Brain microvascular endothelial cell (primary cell): ENCODE results near the gene ABHD2.

Experiments
- DNase-seq: peaks from one replicate; pipeline ENCODE4 v3.0.0-alpha.2; 2020
- H3K27ac ChIP-seq: fragments of 250-450 bp; sonication (Bioruptor Pico); 2 replicates; pipeline ENCODE4 v1.5.1; 2020; ENCODE audit warnings: mild to moderate bottlenecking, moderate library complexity
- H3K27me3 ChIP-seq: fragments of 250-450 bp; sonication (Bioruptor Pico); replicated peaks from 2 replicates; pipeline ENCODE4 v1.5.1; 2020; ENCODE audit warnings: mild to moderate bottlenecking
- H3K36me3 ChIP-seq: fragments of 250-450 bp; sonication (Bioruptor Pico); replicated peaks from 2 replicates; pipeline ENCODE4 v1.5.1; 2020; ENCODE audit warnings: mild to moderate bottlenecking
- H3K4me3 ChIP-seq: 2 replicates; pipeline ENCODE4 v1.5.1; 2011; ENCODE audit warnings: low read depth, mild to moderate bottlenecking, control low read depth, low read length, moderate library complexity
- in situ Hi-C: cut with HindIII; loops from 2 replicates; pipeline ENCODE4 v1.10.0; 2017; ENCODE audit warnings: low sequenced_read_pairs, low pct_ligation_motif_present
- TF ChIP-seq, protein P1 (sequence below): IDR thresholded peaks from 2 replicates; pipeline ENCODE4 v1.5.1; 2011; ENCODE audit warnings: low read depth, mild to moderate bottlenecking, moderate library complexity, low read length, control low read depth, inconsistent platforms; ENCODE audit errors: missing control alignments

ABHD2 gene

DNA sequence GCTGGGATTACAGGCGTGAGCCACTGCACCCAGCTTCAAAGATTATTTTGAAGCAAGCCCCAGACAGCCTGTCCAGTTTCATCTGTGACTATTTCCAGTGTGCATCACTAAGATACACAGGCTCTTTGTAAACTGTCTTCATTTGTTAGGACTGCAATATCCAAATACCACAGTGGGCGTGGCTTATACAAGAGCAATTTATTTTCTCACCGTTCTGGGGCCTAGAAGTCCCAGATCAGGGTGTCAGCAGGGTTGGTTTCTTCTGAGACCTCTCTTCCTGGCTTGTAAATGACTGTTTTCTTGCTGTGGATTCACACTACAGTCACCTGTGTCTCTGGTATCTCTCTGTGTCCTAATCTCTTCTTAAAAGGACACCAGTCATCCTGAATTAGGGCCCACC is 73.4 kb downstream of the ABHD2 start:
- H3K27ac ChIP-seq: no peak overlapping the region
- no peaks in the 10 kb centered on the region for H3K27me3 ChIP-seq
- H3K4me3 ChIP-seq: no peak overlapping the region
- no peak for DNase-seq
- in situ Hi-C loops: loop anchor here (10.0 kb wide), 1 partner anchor 107 kb away; no protein-coding TSS in a partner anchor
- TF ChIP-seq, protein P1, sequence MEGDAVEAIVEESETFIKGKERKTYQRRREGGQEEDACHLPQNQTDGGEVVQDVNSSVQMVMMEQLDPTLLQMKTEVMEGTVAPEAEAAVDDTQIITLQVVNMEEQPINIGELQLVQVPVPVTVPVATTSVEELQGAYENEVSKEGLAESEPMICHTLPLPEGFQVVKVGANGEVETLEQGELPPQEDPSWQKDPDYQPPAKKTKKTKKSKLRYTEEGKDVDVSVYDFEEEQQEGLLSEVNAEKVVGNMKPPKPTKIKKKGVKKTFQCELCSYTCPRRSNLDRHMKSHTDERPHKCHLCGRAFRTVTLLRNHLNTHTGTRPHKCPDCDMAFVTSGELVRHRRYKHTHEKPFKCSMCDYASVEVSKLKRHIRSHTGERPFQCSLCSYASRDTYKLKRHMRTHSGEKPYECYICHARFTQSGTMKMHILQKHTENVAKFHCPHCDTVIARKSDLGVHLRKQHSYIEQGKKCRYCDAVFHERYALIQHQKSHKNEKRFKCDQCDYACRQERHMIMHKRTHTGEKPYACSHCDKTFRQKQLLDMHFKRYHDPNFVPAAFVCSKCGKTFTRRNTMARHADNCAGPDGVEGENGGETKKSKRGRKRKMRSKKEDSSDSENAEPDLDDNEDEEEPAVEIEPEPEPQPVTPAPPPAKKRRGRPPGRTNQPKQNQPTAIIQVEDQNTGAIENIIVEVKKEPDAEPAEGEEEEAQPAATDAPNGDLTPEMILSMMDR: no peak
- peaks cover 8% of the 10 kb centered on the region for H3K36me3 ChIP-seq

DNA sequence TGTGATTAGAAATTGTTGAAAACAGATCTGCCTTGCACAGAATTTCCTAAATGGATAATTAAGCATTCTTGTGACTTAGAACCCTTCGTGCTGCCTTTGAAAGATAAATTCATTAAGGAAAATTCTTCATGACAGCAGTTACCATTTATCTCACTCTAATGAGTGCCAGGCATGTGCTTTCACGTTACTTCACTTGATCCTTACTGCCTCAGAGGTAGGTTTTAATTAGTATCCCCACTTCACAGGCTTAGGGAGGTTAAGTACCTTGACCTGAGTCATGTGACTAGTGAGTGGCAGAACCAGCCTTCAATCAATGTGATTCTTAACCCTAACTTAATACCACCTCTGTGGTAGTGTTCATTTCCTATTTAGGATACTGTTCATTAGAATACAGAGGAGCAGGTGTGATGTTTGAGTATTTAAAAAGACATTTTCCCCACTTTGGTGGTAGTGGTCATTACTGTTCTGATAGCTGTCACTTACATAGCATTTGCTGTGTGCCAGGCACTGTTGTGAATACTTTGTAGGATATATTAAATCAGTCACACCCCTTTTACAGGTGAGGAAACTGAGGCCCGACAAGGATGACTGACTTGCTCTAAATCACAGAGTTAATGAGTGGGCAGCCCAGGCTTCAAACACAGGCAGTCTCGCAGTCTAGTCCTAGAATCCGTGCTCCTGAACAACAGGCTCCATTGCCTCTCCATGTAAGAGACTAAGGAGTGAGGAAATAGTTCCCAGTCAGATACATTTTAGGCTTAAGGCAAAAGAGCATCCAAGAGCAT is 75.2 kb downstream of the ABHD2 start:
- no peak overlapping the region for H3K27ac ChIP-seq
- in situ Hi-C loops: loop anchor here (10.0 kb wide), 1 partner anchor 109 kb away; no protein-coding TSS in a partner anchor

DNA sequence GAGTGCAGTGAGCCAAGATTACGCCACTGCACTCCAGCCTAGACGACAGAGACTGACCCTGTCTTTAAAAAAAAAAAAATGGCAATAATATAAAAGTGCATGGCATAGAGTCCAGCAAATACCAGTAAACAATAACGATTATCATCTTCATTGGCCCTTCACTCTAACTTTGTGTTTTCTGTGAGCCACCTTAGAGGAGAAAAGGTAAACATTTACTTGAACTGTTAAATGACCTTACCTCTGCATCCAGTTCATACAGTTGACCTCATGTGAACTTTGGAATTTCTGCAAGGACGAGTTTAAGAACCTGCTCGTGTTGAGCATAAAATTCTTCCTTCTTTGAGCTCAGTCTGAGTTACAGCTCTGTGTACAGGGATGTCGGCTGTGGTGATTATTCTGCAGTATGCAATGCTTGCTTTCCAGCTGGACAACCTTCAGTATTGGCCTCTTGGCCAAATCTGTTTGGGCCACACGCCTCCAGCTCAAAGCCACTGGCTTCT is 76.5 kb downstream of the ABHD2 start:
- H3K27ac ChIP-seq: no peak overlapping the region
- no peaks in the 10 kb centered on the region for H3K36me3 ChIP-seq
- in situ Hi-C loops: loop anchor here (10.0 kb wide), 1 partner anchor 110 kb away; no protein-coding TSS in a partner anchor

More for the DNA sequence above, 75.2 kb downstream of the ABHD2 start:
- no peaks in the 10 kb centered on the region for H3K27me3 ChIP-seq
- TF ChIP-seq, protein P1: no peak
- no peaks in the 10 kb centered on the region for H3K36me3 ChIP-seq
- H3K4me3 ChIP-seq: no peak overlapping the region
- no peak for DNase-seq

DNA sequence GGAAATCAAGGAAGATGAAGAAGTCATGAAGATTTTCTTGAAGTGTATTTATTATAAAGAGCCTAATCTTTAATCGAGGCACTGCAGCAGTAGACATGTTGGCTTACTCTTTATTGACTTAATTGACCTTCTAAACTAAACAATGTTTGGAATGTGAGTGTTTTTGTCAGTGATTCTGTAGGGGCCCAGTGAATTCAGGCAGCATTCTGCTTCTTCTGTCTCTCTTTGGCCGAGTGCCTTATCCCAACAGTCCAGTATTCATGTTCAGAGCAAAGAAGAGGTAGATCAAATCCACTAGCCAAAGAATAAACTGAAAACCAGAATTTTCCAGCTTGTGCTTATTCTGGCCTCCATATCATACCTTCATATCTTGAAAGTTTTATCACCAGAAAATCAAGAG is 77.4 kb downstream of the ABHD2 start:
- Histone ChIP-seq H3K4me3 (no peak overlapping the region), H3K27ac (peak overlapping the region; percentile 19), H3K27me3 (no peaks in the 10 kb centered on the region), H3K36me3 (no peaks in the 10 kb centered on the region)
- TF ChIP-seq, protein P1: no peak
- in situ Hi-C loops: loop anchor here (10.0 kb wide), 1 partner anchor 111 kb away; no protein-coding TSS in a partner anchor
- no peak for DNase-seq

More for the DNA sequence above, 76.5 kb downstream of the ABHD2 start:
- DNase-seq: no peak
- Histone ChIP-seq H3K27me3 (no peaks in the 10 kb centered on the region), H3K4me3 (no peak overlapping the region)
- TF ChIP-seq, protein P1: no peak

DNA sequence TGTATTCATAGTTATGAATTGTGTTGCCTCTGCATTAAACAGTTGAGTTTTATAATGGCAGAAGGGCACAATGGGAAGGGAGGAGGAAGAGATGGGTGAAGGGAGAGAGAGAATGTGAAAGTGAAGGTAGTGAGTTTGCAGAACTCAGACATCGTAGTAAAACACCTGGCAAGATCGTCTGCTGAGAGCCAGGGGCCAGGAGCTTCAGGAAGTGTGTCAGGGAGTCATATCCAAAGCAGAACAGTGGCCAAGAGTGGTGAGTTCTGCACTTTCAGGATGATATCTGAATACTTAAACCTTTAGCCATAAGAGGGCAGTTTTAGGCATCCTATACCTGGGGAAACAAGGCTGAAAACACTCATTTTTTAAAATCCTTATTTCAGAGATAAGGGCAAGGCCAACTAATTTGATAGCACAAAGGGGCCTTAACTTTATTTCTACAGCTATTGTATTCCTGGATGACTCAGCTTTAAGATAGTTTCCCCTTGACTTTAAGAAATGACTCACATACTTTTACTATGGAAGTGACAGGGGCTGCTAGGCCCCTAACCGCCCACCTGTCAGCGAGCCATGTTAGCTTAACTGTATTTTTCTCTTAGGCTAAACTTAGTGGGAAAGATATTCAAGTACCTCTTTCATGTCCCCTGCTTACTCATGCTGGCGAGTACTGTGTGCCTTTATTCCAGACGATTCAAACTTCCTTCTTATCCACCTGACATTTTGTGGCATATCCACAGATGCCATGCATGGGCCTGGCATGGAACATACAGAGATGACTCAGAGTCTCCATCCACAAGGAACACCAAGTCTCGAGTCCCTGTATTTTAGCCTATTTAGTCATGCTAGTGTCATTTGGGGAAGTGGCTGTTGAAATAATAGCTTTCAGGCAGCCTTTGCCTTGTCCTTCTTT is 79.3 kb downstream of the ABHD2 start:
- TF ChIP-seq, protein P1: no peak
- Histone ChIP-seq H3K36me3 (no peaks in the 10 kb centered on the region), H3K27me3 (no peaks in the 10 kb centered on the region), H3K27ac (peak overlapping the region; percentile 33), H3K4me3 (no peak overlapping the region)
- peak; percentile 33 for DNase-seq
- in situ Hi-C loops: loop anchor here (10.0 kb wide), 1 partner anchor 113 kb away; no protein-coding TSS in a partner anchor
